Measurements from ENCODE around the gene ATXN2. TPM values are rescaled to one million over a fixed set of nuclear protein-coding genes. Genes with fewer than 3 reads are reported as not detected.
"Not testable (repeated sequence)": the region's sequence is repeated elsewhere in the genome, so short reads cannot be mapped to it uniquely, and the experiment has no call there.

The ATXN2 gene
- total and polyA plus RNA-seq, 7 experiments from 2014 or later, result 23.9 to 71.9 (median 44.0) TPM

DNA sequence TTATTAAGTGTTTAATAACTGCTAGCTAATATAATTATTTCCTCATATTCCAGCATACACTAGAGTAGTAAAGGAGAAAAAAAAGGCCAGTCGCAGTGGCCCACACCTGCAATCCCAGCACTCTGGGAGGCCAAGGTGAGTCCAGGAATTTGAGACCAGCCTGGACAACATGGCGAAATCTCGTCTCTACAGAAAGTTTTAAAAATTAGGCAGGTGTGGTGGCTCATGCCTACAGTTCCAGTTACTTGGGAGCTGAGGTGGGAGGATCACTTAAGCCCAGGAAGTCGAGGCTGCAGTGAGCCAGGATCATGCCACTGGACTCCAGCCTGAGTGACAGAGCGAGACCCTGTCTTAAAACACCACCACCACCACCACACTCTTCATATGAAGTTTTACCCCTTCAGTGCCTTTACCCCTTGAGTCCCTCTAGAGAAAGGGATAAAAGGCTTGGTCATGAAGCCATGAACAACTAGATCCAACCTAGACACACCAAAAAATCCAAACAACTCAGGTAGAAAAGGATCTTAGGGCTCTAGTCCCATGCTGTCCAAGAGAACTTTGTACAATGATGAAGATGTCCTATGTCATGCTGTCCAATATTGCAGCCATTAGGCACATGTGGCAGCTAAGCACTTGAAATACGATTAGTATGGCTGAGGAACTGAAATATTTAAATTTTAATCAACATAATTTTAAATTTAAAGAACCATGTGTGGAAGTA lies 29.6 kb downstream of the ATXN2 start:
- Mint-ChIP-seq H3K36me3 (peaks cover 0 to 19% (median 0%) of the 10 kb centered on the region in 5 donors), H3K4me3 (no peak overlapping the region), H3K27ac (peak overlapping the region in 3 of 9 donors; percentile 31 to 47 (median 34)), H3K27me3 (no peaks in the 10 kb centered on the region), H3K9me3 (no peaks in the 10 kb centered on the region), H3K4me1 (peaks cover 14 to 41% (median 20%) of the 10 kb centered on the region in 7 donors)
- intact Hi-C loops (cut with micrococcal nuclease), result no loop called here
- DNase-seq (no peak), ATAC-seq (no peak)
- no peaks in the 10 kb centered on the region for H3K36me3 ChIP-seq (ENCODE audit: control insufficient read depth in 2 of 3, insufficient read depth in 3 of 3, low read length in 3 of 3)
- H3K9me3 ChIP-seq (ENCODE audit: control insufficient read depth in 2 of 3, low read length in 3 of 3), result no peaks in the 10 kb centered on the region
- no peaks in the 10 kb centered on the region for H3K27me3 ChIP-seq (ENCODE audit: control insufficient read depth in 2 of 2, insufficient read depth in 2 of 2, low read length in 2 of 2)
- no peaks in the 10 kb centered on the region for H3K4me1 ChIP-seq (ENCODE audit: control insufficient read depth in 2 of 2, insufficient read depth in 2 of 2, low read length in 2 of 2)
- ChIA-PET POLR2A (no interaction called here), CTCF (no interaction called here)
- H3K27ac ChIP-seq (ENCODE audit: low read depth, low read length), result no peak overlapping the region
- no peak overlapping the region for H3K4me3 ChIP-seq (ENCODE audit: low read length)

DNA sequence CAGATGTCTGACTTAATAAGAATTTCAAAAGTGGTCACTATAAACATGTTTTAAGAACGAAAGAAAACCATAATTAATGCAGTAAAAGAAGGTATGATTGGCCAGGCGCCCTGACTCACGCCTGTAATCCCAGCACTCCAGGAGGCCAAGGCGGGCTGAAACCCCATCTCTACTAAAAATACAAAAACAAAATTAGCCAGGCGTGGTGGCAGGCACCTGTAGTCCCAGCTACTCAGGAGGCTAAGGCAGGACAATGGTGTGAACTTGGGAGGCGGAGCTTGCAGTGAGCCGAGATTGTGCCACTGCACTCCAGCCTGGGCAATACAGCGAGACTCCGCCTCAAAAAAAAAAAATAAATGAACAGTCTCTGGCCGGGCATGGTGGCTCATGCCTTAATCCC lies 38.3 kb downstream of the ATXN2 start:
- H3K27me3 Mint-ChIP-seq; DNase-seq; ATAC-seq; H3K4me1 ChIP-seq (ENCODE audit: control insufficient read depth in 2 of 2, insufficient read depth in 2 of 2, low read length in 2 of 2); H3K4me3 Mint-ChIP-seq; intact Hi-C loops (cut with micrococcal nuclease); H3K27ac ChIP-seq (ENCODE audit: low read depth, low read length); H3K36me3 Mint-ChIP-seq; H3K9me3 Mint-ChIP-seq; H3K9me3 ChIP-seq (ENCODE audit: control insufficient read depth in 2 of 3, low read length in 3 of 3); H3K4me3 ChIP-seq (ENCODE audit: low read length); H3K36me3 ChIP-seq (ENCODE audit: control insufficient read depth in 2 of 3, insufficient read depth in 3 of 3, low read length in 3 of 3); H3K27me3 ChIP-seq (ENCODE audit: control insufficient read depth in 2 of 2, insufficient read depth in 2 of 2, low read length in 2 of 2); H3K27ac Mint-ChIP-seq: not testable (repeated sequence)
- CTCF ChIA-PET, result interaction anchor here (0.6 kb wide), 1 partner anchor 104 kb away, joined by 3 read pairs; no protein-coding TSS in a partner anchor
- POLR2A ChIA-PET, result interaction anchor here (0.7 kb wide), 1 partner anchor 13 kb away, joined by 4 read pairs; no protein-coding TSS in a partner anchor
- H3K4me1 Mint-ChIP-seq, result peaks cover 11 to 49% (median 27%) of the 10 kb centered on the region in 7 donors

DNA sequence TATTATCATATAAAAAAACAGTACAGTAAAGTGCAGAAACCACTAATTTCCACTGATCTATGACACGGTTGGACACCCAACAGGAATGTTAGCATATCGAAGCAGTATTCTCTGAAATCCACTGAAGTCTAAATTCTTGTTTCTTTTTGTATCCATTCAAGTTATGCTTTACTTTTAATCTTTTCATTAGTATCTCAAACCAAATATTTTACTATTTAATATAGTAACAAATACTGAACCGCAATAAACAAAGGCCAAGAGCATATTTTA lies 41.1 kb downstream of the ATXN2 start:
- Histone ChIP-seq H3K4me3 (ENCODE audit: low read length) (no peak overlapping the region), H3K4me1 (ENCODE audit: control insufficient read depth in 2 of 2, insufficient read depth in 2 of 2, low read length in 2 of 2) (no peaks in the 10 kb centered on the region), H3K36me3 (ENCODE audit: control insufficient read depth in 2 of 3, insufficient read depth in 3 of 3, low read length in 3 of 3) (peaks cover 0 to 4% (median 0%) of the 10 kb centered on the region in 3 experiments), H3K9me3 (ENCODE audit: control insufficient read depth in 2 of 3, low read length in 3 of 3) (no peaks in the 10 kb centered on the region), H3K27ac (ENCODE audit: low read depth, low read length) (no peak overlapping the region), H3K27me3 (ENCODE audit: control insufficient read depth in 2 of 2, insufficient read depth in 2 of 2, low read length in 2 of 2) (no peaks in the 10 kb centered on the region)
- no peak for ATAC-seq
- no peak for DNase-seq
- peaks cover 11 to 44% (median 21%) of the 10 kb centered on the region in 7 donors for H3K4me1 Mint-ChIP-seq
- H3K9me3 Mint-ChIP-seq, result peaks cover 0 to 4% (median 0%) of the 10 kb centered on the region in 11 donors
- H3K27me3 Mint-ChIP-seq, result no peaks in the 10 kb centered on the region
- no peak overlapping the region for H3K27ac Mint-ChIP-seq
- ChIA-PET CTCF (no interaction called here), POLR2A (interaction anchor here (0.6 kb wide), 1 partner anchor 17 kb away, joined by 3 read pairs; no protein-coding TSS in a partner anchor)
- intact Hi-C loops (cut with micrococcal nuclease), result loop anchor here in 1 of 2 donors (5.0 kb wide), 1 partner anchor 39 kb away; the partner anchor contains the start of gene ATXN2
- H3K36me3 Mint-ChIP-seq, result peaks cover 0 to 21% (median 16%) of the 10 kb centered on the region in 5 donors
- no peak overlapping the region for H3K4me3 Mint-ChIP-seq

DNA sequence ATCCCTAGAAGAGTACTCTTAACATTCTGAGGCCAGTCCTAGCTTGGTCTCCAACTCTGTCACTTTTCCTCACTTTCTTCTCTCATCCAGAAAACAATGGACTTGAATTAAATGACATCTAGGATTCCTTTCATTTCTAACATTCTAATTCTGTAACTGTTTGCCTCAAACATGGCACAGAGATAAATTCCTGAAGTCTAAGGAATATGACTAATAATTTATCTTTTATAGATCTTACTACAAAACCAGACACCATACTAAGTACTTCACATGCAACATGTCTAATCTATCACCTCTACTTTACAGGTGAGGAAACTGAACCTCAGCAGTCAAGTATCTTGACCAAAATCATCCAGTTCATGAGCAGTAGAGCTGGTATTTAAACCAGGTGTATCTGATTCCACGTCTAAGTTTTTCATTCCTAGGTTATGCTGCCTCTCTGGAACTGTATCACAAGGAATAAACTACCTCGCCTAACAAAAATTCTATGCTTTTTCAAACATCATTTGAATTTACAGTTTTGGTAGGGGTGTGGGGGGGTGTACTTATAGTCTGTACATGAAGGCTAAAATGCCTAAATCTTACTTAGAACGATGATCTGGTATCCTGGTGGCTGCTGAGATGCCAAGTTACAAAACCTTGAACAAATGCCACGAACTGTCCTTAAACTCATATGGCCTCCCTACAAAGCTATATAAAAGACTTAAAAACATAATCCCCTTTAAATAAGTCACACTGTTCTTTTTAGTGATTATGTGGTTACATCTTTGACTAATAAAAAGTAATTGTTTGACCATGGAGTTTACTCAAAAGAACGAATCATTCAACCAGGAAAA lies 41.6 kb downstream of the ATXN2 start:
- ATAC-seq (no peak), DNase-seq (no peak)
- Mint-ChIP-seq H3K27me3 (no peaks in the 10 kb centered on the region), H3K36me3 (peaks cover 0 to 21% (median 12%) of the 10 kb centered on the region in 5 donors), H3K4me1 (peaks cover 8 to 40% (median 21%) of the 10 kb centered on the region in 7 donors), H3K4me3 (no peak overlapping the region), H3K27ac (no peak overlapping the region), H3K9me3 (peaks cover 0 to 4% (median 0%) of the 10 kb centered on the region in 11 donors)
- peaks cover 0 to 4% (median 0%) of the 10 kb centered on the region in 3 experiments for H3K36me3 ChIP-seq (ENCODE audit: control insufficient read depth in 2 of 3, insufficient read depth in 3 of 3, low read length in 3 of 3)
- intact Hi-C loops (cut with micrococcal nuclease), result loop anchor here in 1 of 2 donors (5.0 kb wide), 1 partner anchor 40 kb away; the partner anchor contains the start of gene ATXN2
- ChIA-PET CTCF (interaction anchor here (0.6 kb wide), 1 partner anchor 25 kb away, joined by 4 read pairs; no protein-coding TSS in a partner anchor), POLR2A (interaction anchor here (0.6 kb wide), 2 partner anchors 16 to 1152 kb away, joined by 3 read pairs; no protein-coding TSS in a partner anchor)
- H3K27me3 ChIP-seq (ENCODE audit: control insufficient read depth in 2 of 2, insufficient read depth in 2 of 2, low read length in 2 of 2), result no peaks in the 10 kb centered on the region
- H3K4me3 ChIP-seq (ENCODE audit: low read length), result no peak overlapping the region
- H3K27ac ChIP-seq (ENCODE audit: low read depth, low read length), result no peak overlapping the region
- no peaks in the 10 kb centered on the region for H3K9me3 ChIP-seq (ENCODE audit: control insufficient read depth in 2 of 3, low read length in 3 of 3)
- H3K4me1 ChIP-seq (ENCODE audit: control insufficient read depth in 2 of 2, insufficient read depth in 2 of 2, low read length in 2 of 2), result no peaks in the 10 kb centered on the region

DNA sequence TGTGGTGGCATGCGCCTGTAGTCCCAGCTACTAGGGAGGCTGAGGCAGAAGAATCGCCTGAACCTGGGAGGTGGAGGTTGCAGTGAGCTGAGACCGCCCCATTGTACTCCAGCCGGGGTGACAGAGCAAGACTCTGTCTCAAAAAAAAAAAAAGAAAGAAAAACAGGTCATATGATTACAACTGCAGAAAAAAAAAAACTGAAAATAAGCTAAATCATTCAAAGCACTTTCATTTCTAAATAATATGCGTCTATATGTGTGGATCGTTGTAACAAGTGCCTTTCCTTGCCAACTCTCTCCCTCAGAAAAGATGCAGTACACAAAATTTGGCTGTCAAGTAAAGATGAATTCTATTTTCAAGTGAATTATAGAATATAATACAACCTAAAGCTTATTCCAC lies 42.4 kb downstream of the ATXN2 start:
- Mint-ChIP-seq H3K9me3 (peaks cover 0 to 4% (median 0%) of the 10 kb centered on the region in 11 donors), H3K27ac (no peak overlapping the region), H3K36me3 (peaks cover 0 to 26% (median 16%) of the 10 kb centered on the region in 5 donors), H3K4me3 (no peak overlapping the region), H3K27me3 (no peaks in the 10 kb centered on the region), H3K4me1 (peaks cover 8 to 40% (median 21%) of the 10 kb centered on the region in 7 donors)
- no peak overlapping the region for H3K27ac ChIP-seq (ENCODE audit: low read depth, low read length)
- ChIA-PET CTCF (interaction anchor here (0.6 kb wide), 1 partner anchor 743 kb away, joined by 3 read pairs; no protein-coding TSS in a partner anchor), POLR2A (no interaction called here)
- ATAC-seq (no peak), DNase-seq (no peak)
- intact Hi-C loops (cut with micrococcal nuclease), result loop anchor here in 1 of 2 donors (5.0 kb wide), 1 partner anchor 41 kb away; the partner anchor contains the start of gene ATXN2
- H3K9me3 ChIP-seq (ENCODE audit: control insufficient read depth in 2 of 3, low read length in 3 of 3), result no peaks in the 10 kb centered on the region
- no peaks in the 10 kb centered on the region for H3K27me3 ChIP-seq (ENCODE audit: control insufficient read depth in 2 of 2, insufficient read depth in 2 of 2, low read length in 2 of 2)
- H3K4me3 ChIP-seq (ENCODE audit: low read length), result no peak overlapping the region
- H3K36me3 ChIP-seq (ENCODE audit: control insufficient read depth in 2 of 3, insufficient read depth in 3 of 3, low read length in 3 of 3), result peaks cover 0 to 9% (median 0%) of the 10 kb centered on the region in 3 experiments
- H3K4me1 ChIP-seq (ENCODE audit: control insufficient read depth in 2 of 2, insufficient read depth in 2 of 2, low read length in 2 of 2), result no peaks in the 10 kb centered on the region

DNA sequence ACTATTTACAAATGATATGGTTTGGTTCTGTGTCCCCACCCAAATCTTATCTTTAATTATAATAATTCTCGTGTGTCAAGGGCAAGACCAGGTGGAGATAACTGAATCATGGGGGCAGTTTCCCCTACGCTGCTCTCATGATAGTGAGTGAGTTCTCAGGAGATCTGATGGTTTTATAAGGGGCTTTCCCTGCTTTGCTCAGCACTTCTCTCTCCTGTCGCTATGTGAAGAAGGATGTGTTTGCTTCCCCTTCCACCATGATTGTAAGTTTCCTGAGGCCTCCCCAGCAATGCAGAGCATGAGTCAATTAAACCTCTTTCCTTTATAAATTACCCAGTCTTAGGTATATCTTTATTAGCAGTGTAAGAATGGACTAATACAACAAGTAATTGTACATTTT lies 43.8 kb downstream of the ATXN2 start:
- H3K36me3 Mint-ChIP-seq, result peaks cover 0 to 27% (median 21%) of the 10 kb centered on the region in 5 donors
- peaks cover 4 to 36% (median 17%) of the 10 kb centered on the region in 7 donors for H3K4me1 Mint-ChIP-seq
- CTCF ChIA-PET; H3K4me1 ChIP-seq (ENCODE audit: control insufficient read depth in 2 of 2, insufficient read depth in 2 of 2, low read length in 2 of 2); H3K9me3 ChIP-seq (ENCODE audit: control insufficient read depth in 2 of 3, low read length in 3 of 3); H3K27ac Mint-ChIP-seq; DNase-seq; ATAC-seq; H3K4me3 ChIP-seq (ENCODE audit: low read length); H3K27me3 ChIP-seq (ENCODE audit: control insufficient read depth in 2 of 2, insufficient read depth in 2 of 2, low read length in 2 of 2); POLR2A ChIA-PET; H3K9me3 Mint-ChIP-seq; H3K27me3 Mint-ChIP-seq; H3K27ac ChIP-seq (ENCODE audit: low read depth, low read length); H3K4me3 Mint-ChIP-seq: not testable (repeated sequence)
- intact Hi-C loops (cut with micrococcal nuclease), result loop anchor here in 1 of 2 donors (5.0 kb wide), 1 partner anchor 42 kb away; the partner anchor contains the start of gene ATXN2
- H3K36me3 ChIP-seq (ENCODE audit: control insufficient read depth in 2 of 3, insufficient read depth in 3 of 3, low read length in 3 of 3), result peaks cover 0 to 11% (median 0%) of the 10 kb centered on the region in 3 experiments
